ENCODE results near the gene MBIP. TPM values are rescaled to one million over a fixed set of nuclear protein-coding genes. Genes with fewer than 3 reads are reported as not detected.

MBIP gene, protein sequence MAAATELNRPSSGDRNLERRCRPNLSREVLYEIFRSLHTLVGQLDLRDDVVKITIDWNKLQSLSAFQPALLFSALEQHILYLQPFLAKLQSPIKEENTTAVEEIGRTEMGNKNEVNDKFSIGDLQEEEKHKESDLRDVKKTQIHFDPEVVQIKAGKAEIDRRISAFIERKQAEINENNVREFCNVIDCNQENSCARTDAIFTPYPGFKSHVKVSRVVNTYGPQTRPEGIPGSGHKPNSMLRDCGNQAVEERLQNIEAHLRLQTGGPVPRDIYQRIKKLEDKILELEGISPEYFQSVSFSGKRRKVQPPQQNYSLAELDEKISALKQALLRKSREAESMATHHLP
- 7.1 and 19.2 TPM in 2 replicates for total RNA-seq

DNA sequence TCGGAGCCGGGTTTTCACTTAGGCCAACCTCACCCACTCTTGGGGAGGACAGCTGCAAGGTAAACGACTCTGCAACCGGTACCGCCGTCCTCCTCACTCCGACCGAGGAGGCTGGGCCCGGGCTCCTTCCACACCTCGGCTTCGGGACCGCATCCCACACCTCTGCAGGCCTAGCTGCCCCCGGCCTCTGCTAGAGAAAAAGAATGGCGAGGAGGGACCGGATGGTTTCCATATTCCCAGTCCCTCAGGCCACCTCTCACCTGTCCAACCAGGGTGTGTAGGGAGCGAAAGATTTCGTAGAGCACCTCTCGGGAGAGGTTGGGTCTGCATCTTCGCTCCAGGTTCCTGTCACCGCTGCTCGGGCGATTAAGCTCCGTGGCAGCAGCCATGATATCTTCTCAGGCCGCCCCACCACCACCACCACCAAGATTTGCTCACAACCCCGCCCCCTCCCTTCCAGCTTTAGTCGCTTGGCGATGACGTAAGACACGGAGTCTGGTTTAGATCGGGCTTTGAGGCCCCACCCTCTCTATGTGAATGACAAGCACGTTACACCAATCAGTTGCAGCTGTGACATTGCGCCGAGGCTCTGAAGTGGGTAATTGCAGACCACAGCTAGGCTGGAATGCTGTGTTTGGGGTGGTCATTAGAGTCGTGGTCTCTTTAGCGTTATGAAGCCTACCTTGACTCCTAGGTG, at the start of gene MBIP:
MBIP (minus strand) TSS at position 438 of the 697 bp plus-strand sequence; CDS start at position 389, 49 bp downstream.

Other genes with a start within 250 kb of the MBIP start
- not detected in 2 replicates for gene PTCSC3, start 143.9 kb downstream of the MBIP start, total RNA-seq
- gene NKX2-1, start 199.6 kb upstream of the MBIP start, total RNA-seq = 0.48 and 0.52 TPM in 2 replicates

All from epithelial cell of alveolus of lung (primary cell).